HepG2 (cell line): ENCODE measurements around the gene PDHX. TPM values are rescaled to one million over a fixed set of nuclear protein-coding genes. Genes with fewer than 3 reads are reported as not detected.

Source experiments
- ATF5 ChIP-seq: sonication (generic); formaldehyde crosslinking; IDR thresholded peaks from 2 replicates; pipeline ENCODE4 v1.4.0; 2020; ENCODE audit warnings: mild to moderate bottlenecking, low read depth, missing genetic modification reagents
- CSRNP1 ChIP-seq: sonication (generic); formaldehyde crosslinking; IDR thresholded peaks from 2 replicates; pipeline ENCODE4 v1.8.1; 2023; ENCODE audit warnings: mild to moderate bottlenecking, missing genetic modification reagents
- ELF4 ChIP-seq: sonication (generic); formaldehyde crosslinking; IDR thresholded peaks from 2 replicates; pipeline ENCODE4 v1.5.0; 2020; ENCODE audit warnings: missing genetic modification reagents, mild to moderate bottlenecking, moderate library complexity, borderline replicate concordance
- ETV5 ChIP-seq: IDR thresholded peaks from 2 replicates; pipeline ENCODE4 v1.6.1; 2018; ENCODE audit warnings: missing biosample characterization, missing genetic modification reagents, inconsistent platforms, borderline replicate concordance
- GABPA ChIP-seq, 2 experiments: IDR thresholded peaks; 2 replicates each; pipeline ENCODE4 v1.6.1; 2011 to 2016; ENCODE audit warnings: low read depth in 2 of 2, low read length in 1 of 2, missing biosample characterization in 1 of 2, missing genetic modification characterization in 1 of 2
- GMEB2 ChIP-seq: IDR thresholded peaks from 2 replicates; pipeline ENCODE4 v1.6.1; 2016; ENCODE audit warnings: missing biosample characterization, missing genetic modification reagents, low read depth
- HDAC6 ChIP-seq: fragments of 200-600 bp; sonication (generic); IDR thresholded peaks from 2 replicates; pipeline ENCODE4 v1.7.0; 2017; ENCODE audit warnings: mild to moderate bottlenecking, antibody characterized with exemption, low read length, low read depth
- HNF4A ChIP-seq: sonication (generic); formaldehyde crosslinking; IDR thresholded peaks from 2 replicates; pipeline ENCODE4 v1.4.0; 2020; ENCODE audit warnings: missing genetic modification reagents
- KLF15 ChIP-seq: sonication (generic); formaldehyde crosslinking; IDR thresholded peaks from 2 replicates; pipeline ENCODE4 v1.8.1; 2023; ENCODE audit warnings: borderline replicate concordance, mild to moderate bottlenecking, inconsistent platforms, missing genetic modification reagents, mixed read lengths
- NFKBIZ ChIP-seq: IDR thresholded peaks from 2 replicates; pipeline ENCODE4 v1.6.1; 2018; ENCODE audit warnings: missing genetic modification reagents, missing compliant biosample characterization
- NFYC ChIP-seq: IDR thresholded peaks from 2 replicates; pipeline ENCODE4 v1.6.1; 2016; ENCODE audit warnings: missing genetic modification reagents, missing compliant biosample characterization
- SMC3 ChIP-seq: IDR thresholded peaks from 2 replicates; pipeline ENCODE4 v1.6.1; 2011; ENCODE audit warnings: low read length, improper control_type of control experiment
- TOE1 ChIP-seq: sonication (generic); formaldehyde crosslinking; IDR thresholded peaks from 2 replicates; pipeline ENCODE4 v1.4.0; 2020; ENCODE audit warnings: mild to moderate bottlenecking, missing genetic modification reagents
- ZBTB21 ChIP-seq: sonication (generic); formaldehyde crosslinking; IDR thresholded peaks from 2 replicates; pipeline ENCODE4 v1.4.0; 2020; ENCODE audit warnings: missing genetic modification reagents
- ZNF30 ChIP-seq: sonication (generic); formaldehyde crosslinking; IDR thresholded peaks from 2 replicates; pipeline ENCODE4 v1.5.0; 2020; ENCODE audit warnings: mild to moderate bottlenecking, missing genetic modification reagents
- ZNF367 ChIP-seq: sonication (generic); formaldehyde crosslinking; IDR thresholded peaks from 2 replicates; pipeline ENCODE4 v1.4.0; 2020; ENCODE audit warnings: missing genetic modification reagents, borderline replicate concordance
- ZNF616 ChIP-seq: sonication (generic); formaldehyde crosslinking; IDR thresholded peaks from 2 replicates; pipeline ENCODE4 v1.5.0; 2020; ENCODE audit warnings: low read depth, mild to moderate bottlenecking, missing genetic modification reagents
- ZZZ3 ChIP-seq: sonication (generic); formaldehyde crosslinking; IDR thresholded peaks from 2 replicates; pipeline ENCODE4 v1.4.0; 2020; ENCODE audit warnings: missing genetic modification reagents, mild to moderate bottlenecking, borderline replicate concordance
- polyA plus RNA-seq, 8 experiments: library from polyadenylated mRNA; depleted of rRNA in 3 of 8; stranded (reverse) in 7 of 8; unstranded in 1 of 8; fragments of >200 nt; fragmentation: Illumina TruSeq in 4 of 8; extraction: Trizol in 4 of 8; gene quantifications; 2 replicates each; pipeline versions ENCODE4 v1.2.1 to v1.2.3, GENCODE V29; 2011 to 2016; ENCODE audit warnings: low read depth in 4 of 8, missing spikeins in 1 of 8, mixed read lengths in 1 of 8; ENCODE audit not compliant: insufficient read depth in 1 of 8
- total RNA-seq, 5 experiments: library from RNA; depleted of rRNA; stranded (reverse); fragments of >200 nt; fragmentation: Illumina TruSeq; extraction: Trizol; gene quantifications; 2 replicates each; pipeline ENCODE4 v1.2.3, GENCODE V29; 2016; ENCODE audit warnings: low read depth in 1 of 5

PDHX gene
- total and polyA plus RNA-seq, 2 of the 13 experiments (the other 11 are each of a cell fraction or from before 2014, with no cell fraction given): 41.0 to 73.8 TPM

- TF ChIP-seq GMEB2 (0 out of 2 replicates have a peak, but pooled peaks have one; percentile 33), KLF15 (CRISPR knock-in tag) (0 out of 2 replicates have a peak, but pooled peaks have one; percentile 83), SMC3 (no peak), ELF4 (CRISPR knock-in tag) (no peak; the same call in 1 of the 2 replicates), ATF5 (0 out of 2 replicates have a peak, but pooled peaks have one; percentile 39), ETV5 (CRISPR knock-in tag) (peak; percentile 3; the same call in 1 of the 2 replicates), NFKBIZ (no peak), ZNF367 (no peak), HNF4A (CRISPR knock-in tag) (peak; percentile 41), GABPA (IDR thresholded peaks at IDR 0.05; ENCODE audit: low read depth, low read length) (no peak), GABPA (CRISPR knock-in tag; IDR thresholded peaks at IDR 0.05; ENCODE audit: low read depth) (peak; percentile 52), ZZZ3 (CRISPR knock-in tag) (no peak), NFYC (CRISPR knock-in tag) (no peak; the same call in 1 of the 2 replicates), ZNF30 (CRISPR knock-in tag) (no peak), HDAC6 (no peak), CSRNP1 (peak; percentile 48; the same call in 1 of the 2 replicates), ZBTB21 (0 out of 2 replicates have a peak, but pooled peaks have one; percentile 38), TOE1 (CRISPR knock-in tag) (0 out of 2 replicates have a peak, but pooled peaks have one; percentile 41), ZNF616 (CRISPR knock-in tag) (no peak; the same call in 1 of the 2 replicates)
Measured at GRCh38 chr11:34916015-34916842, at the start of gene PDHX, which contains the start of gene APIP (continued).
